GM21528 (cell line): ENCODE data around the gene ZNF358.

Experiments
- ATAC-seq: cut with Tn5 transposase; IDR thresholded peaks from one replicate; pipeline ENCODE4 v1.9.1; 2021; ENCODE audit warnings: mild to moderate bottlenecking, moderate library complexity; ENCODE audit not compliant: unreplicated experiment, low FRiP score

Gene ZNF358

DNA sequence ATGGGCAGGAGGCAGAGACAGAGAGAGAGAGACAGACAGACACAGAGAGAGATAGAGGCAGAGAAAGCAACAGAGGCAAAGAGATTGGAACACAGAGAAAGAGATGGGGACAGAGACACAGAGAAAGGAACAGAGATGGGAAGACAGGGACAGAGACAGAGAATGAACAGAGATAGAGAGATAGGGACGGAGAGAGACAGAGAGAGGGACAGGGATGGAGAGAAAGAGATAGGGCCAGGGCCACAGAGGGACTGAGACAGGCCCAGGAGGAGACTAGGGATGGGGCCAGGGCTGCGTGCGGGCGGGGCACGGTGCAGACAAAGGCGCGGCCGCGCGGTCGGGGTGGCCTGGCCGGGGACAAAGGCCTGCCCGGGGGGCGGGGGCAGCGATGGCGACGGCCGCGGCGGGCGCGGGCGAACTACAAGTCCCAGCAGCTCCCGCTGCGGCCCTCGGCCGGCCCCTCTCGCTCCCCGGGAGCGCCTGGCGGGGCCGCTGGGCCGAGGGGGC is at the start of gene ZNF358:
TSS of gene ZNF358 (plus strand) at position 459 of the 507 bp plus-strand sequence. CDS start 3,140 bp downstream, outside the sequence.
- no peak for ATAC-seq

DNA sequence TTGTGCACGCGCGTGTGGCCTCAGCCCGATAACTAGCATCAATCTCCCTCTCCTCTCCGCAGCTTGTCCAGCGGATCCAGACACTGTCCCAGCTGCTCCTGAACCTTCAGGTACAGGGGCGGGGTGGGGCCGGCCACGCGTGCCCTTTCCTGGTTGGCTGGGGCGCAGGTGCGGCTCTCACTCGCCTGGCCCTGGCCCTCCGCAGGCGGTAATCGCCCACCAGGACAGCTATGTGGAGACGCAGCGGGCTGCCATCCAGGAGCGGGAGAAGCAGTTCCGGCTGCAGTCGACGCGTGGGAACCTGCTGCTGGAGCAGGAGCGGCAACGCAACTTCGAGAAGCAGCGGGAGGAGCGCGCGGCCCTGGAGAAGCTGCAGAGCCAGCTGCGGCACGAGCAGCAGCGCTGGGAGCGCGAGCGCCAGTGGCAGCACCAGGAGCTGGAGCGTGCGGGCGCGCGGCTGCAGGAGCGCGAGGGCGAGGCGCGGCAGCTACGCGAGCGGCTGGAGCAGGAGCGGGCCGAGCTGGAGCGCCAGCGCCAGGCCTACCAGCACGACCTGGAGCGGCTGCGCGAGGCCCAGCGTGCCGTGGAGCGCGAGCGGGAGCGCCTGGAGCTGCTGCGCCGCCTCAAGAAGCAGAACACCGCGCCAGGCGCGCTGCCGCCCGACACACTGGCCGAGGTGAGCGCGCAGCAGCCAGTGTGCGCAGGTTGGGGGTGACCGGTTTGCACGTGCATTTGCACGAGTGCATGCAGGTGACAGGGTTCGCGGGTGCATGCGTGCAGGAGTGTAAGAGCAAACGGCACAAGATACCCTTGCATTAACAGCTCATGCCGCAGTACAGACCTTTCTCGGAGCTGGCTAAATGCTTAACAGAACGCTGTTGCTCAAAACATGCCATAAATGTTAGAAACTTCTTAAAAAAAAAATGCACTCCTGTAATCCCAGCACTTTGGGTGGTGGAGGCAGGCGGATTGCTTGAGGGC is 48.6 kb upstream of the ZNF358 start:
- no peak for ATAC-seq

DNA sequence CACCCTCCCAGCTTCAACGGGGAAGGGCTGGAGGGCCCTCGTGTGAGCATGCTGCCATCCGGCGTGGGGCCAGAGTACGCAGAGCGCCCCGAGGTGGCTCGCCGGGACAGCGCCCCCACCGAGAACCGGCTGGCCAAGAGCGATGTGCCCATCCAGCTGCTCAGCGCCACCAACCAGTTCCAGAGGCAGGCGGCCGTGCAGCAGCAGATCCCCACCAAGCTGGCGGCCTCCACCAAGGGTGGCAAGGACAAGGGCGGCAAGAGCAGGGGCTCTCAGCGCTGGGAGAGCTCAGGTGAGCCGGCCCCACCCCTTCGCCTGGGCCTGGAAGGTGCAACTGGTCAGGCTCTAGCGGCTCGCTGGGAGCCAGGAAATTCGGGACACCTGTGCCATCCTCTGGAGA is 47.1 kb upstream of the ZNF358 start:
- no peak for ATAC-seq

DNA sequence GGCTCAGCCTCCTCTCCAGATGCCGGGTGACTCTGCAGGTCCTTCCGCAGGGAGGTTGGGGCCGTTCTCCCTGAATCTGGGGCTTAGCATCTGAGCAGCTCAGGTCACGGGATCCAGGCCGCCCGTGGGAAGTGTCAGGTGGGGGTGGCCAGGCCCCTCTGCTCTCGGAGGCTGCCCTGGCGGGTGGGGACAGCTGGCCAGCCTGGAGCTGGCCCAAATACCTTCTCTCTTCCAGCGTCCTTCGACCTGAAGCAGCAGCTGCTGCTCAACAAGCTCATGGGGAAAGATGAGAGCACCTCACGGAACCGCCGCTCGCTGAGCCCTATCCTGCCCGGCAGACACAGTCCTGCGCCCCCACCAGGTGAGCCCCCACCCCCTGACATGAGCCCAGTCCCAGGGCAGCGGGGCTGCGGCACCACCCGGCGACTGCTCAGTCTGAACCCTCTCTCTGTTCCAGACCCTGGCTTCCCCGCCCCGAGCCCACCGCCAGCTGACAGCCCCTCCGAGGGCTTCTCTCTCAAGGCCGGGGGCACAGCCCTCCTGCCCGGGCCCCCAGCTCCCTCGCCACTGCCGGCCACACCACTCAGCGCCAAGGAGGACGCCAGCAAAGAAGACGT is 46.1 kb upstream of the ZNF358 start:
- ATAC-seq, result no peak

DNA sequence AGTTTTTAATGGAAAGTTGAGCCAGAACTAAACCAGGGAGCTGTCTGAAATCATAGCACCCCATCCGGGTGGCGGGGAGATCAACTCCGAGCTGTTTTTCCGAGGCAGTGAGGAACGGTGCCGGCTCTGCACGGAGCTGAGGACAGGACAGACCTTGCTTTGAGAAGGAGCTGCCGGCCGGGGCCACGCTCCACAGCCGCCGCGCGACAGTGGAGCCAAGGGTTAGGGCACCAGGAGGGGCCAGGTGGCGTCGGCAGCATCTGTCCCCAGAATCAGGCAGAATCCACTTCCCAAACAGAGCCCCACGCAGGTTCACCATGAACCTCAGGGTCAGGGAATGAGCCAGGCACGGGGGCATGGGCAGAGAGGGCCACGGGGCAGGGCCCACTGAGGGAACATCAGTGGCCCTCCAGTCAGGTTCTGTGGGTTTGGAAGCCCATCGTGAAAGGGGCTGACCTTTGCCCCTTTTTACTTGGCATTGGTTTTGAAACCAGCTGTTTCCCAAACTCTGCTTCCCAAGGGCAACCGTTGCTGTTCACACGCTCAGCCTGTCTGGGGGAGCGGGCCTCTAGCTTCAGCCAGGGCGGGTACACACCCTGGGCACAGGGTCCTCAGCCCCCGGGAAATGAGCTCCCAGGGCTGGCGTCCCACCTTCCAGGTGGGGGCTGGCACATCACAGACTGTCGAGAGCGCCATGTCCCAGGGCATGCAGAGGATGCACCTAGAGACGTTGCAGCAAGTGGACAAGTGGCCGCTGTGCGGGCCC is 45.2 kb upstream of the ZNF358 start:
- no peak for ATAC-seq

DNA sequence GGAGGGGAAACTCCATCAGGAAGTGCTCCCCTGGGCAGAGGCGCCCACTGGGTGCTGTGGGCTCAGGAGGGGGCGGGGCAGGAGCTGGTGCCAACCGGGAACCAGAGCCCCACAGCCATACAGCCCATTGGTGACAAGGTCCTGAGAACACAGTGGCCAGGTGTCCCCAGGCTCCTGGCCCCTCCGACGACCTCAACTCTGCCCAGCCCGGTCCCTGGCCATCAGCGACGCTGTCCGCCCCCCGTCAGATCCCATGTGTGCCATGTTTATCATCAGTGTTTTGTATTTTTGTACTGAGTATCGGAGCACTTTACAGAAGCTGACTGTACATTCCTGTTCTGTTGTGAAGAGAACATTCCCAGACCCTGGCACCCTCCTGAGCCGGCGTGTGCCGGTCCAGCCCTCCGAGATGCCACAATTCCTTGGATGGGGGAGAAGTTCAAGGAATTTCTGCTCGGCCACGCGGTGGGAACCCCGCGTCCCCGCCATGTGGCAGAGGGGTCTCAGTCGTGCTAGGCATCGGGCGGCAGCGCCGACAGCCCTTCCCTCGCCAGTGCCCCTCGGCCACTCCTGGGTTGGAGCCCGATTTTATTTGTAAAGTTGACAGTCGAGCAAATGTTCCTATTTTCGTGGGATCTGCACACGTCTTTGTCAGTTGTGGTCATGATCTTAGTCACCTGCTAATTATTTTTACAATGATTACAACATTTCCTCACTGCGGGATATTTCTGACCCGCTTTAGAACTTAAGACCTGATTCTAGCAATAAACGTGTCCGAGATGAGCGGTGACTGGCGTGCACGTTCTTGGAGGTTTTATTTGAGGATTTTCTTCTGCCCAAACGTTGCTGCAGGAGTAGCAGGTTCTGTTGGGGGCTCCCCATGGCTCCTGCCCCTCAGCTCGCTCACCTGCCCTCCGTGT is 43.9 kb upstream of the ZNF358 start:
- no peak for ATAC-seq

DNA sequence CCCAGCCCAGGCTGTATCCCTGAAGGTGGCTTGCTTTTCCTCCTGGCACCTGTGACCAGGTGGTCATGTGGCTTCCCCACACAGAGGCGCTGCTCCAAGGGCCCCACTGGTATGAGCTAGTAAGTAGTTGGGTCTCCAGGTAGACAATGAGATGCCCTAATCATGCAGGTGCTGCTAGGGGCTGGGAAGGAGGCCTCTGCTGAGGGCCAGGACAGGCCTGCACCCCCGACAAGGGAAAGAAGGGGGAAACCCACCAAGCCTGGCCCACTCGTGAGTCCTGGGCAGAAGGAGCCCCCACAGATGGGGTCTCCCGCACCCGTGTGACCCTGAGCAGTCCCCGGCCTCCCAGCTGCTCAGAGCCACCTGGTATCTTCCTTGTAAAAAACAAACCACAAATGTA is 40.2 kb upstream of the ZNF358 start:
- ATAC-seq, result no peak

DNA sequence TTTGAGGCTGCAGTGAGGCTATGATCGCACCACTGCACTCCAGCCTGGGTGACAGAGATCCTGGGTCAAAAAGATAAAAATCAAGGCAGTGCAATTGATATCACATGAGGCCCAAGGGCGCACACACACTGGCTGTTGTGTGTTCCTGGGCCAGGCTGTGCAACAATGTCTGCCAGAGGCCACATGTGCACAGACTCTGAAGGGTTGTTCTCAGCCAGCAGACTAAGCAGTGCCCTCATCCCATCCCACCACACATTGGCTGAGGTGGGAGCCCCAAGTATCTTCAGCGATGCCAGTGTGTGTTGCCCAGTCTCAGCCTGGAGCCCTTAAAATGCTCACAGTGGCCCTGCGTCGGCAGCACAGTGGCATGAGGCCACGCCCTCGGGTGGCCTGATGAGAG is 39.7 kb upstream of the ZNF358 start:
- ATAC-seq, result no peak

DNA sequence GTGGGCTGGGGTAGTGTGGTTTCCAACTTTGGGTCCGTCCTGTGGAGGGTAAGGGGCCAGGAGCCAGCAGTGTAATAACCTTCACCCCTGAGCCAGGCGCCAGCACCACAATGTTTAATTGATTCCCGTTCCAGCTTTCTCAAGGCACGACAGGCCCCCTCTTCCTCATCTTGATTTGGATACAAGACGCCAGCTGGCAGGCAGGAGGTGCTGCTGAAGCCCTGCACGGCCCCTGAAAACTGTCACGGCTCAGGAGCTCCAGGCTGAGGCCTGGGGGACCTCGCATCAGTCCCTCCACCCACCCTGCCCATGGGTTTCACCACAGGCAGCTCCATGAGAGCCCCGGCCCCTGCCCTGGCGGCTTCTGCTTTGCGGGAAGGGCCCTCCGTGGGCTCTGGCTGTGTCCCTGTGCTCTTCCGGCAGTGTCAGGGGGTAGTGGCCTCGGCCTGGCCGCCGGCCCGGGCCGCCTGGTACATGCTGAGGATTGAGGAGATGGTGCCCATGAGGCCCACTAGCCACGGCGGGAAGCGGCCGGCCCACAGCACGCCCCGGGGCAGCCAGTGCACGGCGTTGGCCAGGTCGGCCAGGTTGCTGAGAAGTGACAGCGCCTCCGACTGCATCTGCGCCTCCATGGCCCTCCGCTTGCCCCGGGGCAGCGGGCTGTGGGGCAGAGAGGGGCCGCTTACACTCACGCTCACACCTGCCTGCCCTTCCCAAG is 39.0 kb upstream of the ZNF358 start:
- ATAC-seq, result no peak

DNA sequence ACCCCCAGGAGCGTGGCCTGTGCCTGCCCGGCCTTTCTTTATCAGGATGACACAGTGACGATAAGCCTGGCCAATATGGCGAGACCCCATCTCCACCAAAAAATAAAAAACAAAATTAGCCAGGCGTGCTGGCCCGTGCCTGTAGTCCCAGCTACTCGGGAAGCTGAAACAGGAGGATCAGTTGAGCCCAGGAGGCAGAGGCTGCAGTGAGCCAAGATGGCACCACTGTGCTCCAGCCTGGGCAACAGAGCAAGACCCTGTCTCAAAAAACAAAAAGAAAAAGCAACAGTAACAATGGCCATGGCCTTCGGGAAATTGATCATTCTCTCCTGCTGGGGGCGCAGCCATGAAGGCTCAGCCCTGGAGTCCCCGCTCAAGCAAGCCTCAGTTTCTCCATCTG is 38.1 kb upstream of the ZNF358 start:
- ATAC-seq, result no peak

DNA sequence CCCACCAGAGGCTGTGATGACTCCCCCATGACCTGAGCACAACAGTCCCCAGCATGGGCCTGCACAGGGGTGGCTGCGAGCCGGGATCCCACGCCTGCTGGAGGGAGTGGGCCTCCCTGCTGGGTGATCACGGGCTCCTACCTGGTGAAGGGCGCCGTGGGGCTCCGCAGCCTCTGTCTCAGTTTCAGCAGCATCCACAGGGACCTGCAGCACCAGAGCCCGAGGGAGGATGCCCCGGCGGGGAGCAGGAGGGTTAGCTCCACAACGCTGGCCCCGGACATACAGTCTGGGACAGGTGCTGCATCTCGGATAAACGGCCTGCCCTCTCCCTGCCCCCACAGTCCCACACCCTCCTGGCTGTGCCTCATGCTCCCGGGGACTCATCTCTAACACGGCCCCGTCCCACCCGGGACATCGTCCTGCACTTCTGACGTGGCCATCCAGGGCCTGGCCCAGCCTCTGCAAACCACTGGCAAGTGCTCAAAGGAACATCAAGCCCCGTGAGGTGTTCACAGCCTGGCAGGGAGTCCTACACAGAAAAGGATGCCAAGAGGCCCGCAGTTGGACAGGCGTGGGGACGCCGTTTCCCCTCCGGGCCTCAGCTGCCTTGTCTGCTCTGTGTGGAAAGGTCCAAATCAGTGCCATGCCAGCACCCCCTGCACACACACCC is 37.6 kb upstream of the ZNF358 start:
- ATAC-seq, result no peak

DNA sequence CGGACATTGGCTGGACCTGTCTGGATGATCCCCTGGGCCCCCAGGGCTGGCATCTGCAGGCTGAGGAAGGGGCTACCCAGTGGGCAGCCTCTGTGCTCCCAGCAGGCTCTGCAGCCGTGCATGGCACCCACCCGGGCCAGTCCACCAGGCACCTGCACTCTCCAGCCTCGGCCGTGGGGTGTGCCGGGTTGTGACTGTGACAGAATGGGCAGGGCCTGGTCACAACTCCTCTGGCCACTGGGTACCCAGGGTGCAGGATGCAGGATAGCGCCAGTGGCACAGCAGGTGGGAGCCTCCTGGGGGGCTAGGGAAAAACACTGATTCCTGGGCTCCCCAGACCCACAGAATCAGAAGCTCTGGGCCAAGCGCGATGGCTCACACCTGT is 37.1 kb upstream of the ZNF358 start:
- no peak for ATAC-seq

DNA sequence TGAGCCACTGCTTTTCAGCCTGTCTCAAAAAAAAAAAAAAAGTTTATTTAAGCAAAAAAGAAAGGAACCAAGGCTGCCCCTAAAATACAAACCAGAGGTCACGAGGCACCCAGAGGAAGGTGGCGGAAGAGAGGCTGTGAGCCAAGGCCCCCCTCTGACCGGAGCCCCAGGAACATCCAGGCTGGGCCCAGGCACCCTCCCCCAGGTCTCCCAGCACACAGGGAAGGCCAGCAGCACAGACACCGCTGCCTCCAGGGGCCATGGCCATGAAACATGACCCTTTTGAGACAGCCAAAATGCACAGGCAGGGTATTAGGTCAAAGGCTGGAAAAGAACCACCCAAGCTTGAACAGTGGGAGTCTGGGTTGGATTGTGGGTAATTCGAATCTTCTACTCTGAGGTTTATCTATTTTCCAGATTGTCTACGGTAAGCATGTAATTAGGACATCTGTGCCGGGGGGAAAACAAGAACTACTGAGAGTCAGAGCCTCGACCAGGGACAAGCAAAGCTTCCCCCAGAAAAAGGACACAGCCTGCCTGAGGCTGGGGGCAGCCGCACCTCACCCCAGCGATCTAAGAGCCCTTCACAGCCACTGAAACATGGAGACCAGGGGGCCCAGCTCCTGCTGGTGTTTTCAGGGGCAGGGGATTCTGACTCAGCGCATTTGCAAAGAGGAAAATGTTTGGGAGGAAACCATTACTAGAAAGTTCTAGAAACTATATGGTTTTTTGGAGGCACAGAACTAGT is 35.5 kb upstream of the ZNF358 start:
- no peak for ATAC-seq

DNA sequence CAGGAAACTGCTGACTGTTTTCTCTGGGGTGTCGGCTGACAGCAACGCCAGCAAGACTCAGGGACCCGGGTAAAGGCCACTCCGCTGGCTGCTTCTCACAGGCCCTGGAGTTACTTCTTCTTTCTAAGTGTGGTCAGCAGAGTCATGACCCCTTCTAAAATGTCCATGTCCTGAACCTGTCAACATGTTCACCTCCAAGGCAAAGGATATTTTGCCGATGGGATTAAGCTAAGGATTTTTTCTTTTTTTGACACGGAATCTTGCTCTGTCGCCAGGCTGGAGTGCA is 35.0 kb upstream of the ZNF358 start:
- ATAC-seq, result no peak

DNA sequence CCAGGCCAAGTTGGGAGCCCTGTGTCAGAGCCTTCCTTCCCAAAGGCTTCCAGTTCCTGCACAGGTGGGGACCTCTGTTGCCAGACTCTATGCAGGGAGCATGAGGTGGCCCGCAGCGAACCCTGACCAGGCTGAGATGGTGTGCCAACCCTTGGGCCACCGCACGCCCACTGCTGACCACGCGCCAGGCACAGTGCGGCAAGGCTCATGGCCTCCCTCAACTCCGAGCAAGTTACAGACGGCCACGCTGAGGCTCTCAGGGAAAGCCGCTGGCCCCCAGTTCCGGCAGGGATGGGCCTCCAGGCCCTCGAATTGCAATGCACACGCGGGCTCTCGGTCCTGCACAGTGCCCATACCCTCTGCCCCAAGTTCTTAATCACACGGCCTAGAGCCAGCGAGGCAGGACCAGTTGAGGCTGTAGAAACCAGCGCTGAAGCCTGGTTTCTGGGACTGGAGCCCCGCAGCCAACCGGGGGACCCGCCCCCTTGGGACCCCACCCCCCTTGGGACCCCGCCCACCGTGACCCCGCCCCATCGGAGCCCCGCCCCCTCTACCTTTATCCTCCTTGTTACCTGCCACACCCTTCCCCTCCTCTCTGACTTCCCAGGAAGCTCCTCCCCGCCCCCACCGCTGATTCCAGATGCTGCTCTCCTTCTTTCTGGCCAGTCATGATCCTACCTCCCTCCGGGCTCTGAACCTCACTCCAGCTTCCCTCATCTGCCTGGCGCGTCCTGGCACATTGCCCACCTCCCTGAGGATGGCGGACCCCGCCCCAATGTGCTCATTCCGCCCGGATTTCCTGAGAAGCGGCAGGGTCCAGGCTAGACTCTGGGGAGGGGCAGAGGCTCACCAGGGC is 33.1 kb upstream of the ZNF358 start:
- ATAC-seq, result no peak

DNA sequence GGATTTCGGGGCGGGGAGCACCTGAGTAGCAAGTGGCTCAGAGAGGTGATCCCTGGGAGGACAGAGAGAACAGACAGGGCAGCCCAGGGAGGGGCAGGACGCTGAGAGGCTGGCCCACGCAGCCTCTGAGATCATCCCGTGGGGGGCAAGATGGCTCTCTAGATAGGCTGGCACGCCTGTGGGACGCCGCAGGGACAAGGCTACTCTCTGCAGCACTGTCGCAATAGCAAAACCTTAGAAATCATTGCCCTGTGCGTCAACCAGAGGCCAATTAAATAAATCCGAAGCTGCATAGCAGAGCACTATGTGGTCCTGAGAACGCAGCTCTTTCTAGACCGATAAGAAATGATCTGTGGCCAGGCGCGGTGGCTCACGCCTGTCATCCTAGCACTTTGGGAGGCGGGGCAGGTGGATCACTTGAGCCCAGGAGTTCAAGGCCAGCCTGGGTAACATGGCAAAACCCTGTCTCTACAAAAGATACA is 32.1 kb upstream of the ZNF358 start:
- no peak for ATAC-seq

DNA sequence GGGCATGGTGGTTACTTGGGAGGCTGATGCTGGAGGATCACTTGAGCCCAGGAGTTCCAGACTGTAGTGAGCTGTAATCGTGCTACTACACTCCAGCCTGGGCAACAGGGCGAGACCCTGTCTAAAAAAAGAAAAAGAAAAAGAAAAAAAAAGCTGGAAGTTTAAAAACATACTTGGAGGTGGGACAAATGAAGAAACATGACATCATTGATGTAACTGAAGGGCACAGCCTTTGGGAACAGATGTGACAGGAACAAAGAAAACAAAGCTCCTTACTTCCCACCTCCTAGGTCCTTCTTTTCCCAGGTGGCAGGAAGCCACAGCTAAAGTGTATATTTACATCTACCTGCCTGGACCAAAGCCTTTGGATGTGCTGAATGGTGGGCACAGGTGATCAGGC is 29.0 kb upstream of the ZNF358 start:
- no peak for ATAC-seq
